SW 1271 (cell line): Measurements from ENCODE around the gene KCTD16.

ENCODE experiments used
- DNase-seq, 2 experiments: peaks; one replicate each; lab custom pipeline; 2025; lab: John Stamatoyannopoulos, UW

The KCTD16 gene

GRCh38 chr5:144403817-144404420 is 233.2 kb downstream of the KCTD16 start:
- DNase-seq = no peak

GRCh38 chr5:144404672-144405071 is 234.0 kb downstream of the KCTD16 start:
- DNase-seq = no peak

- no peak for DNase-seq
Measured at GRCh38 chr5:144405991-144406390, 235.3 kb downstream of the KCTD16 start.

- no peak for DNase-seq
Measured at GRCh38 chr5:144406442-144406841, 235.8 kb downstream of the KCTD16 start.

GRCh38 chr5:144414202-144415029 is 243.7 kb downstream of the KCTD16 start:
- no peak for DNase-seq

- no peak for DNase-seq
Measured at GRCh38 chr5:144416196-144416595, 245.5 kb downstream of the KCTD16 start.

GRCh38 chr5:144418719-144419118 is 248.0 kb downstream of the KCTD16 start:
- no peak for DNase-seq

- DNase-seq = no peak
Measured at GRCh38 chr5:144421411-144421810, 250.7 kb downstream of the KCTD16 start.

GRCh38 chr5:144422018-144422727 is 251.5 kb downstream of the KCTD16 start:
- DNase-seq = no peak

GRCh38 chr5:144427866-144428265 is 257.2 kb downstream of the KCTD16 start:
- DNase-seq = no peak

- no peak for DNase-seq
Measured at GRCh38 chr5:144428326-144428725, 257.7 kb downstream of the KCTD16 start.

- no peak for DNase-seq
Measured at GRCh38 chr5:144429405-144429804, 258.7 kb downstream of the KCTD16 start.

GRCh38 chr5:144429905-144430304 is 259.2 kb downstream of the KCTD16 start:
- DNase-seq = no peak

GRCh38 chr5:144433140-144433822 is 262.6 kb downstream of the KCTD16 start:
- DNase-seq = no peak

GRCh38 chr5:144433893-144434292 is 263.2 kb downstream of the KCTD16 start:
- DNase-seq = no peak

- no peak for DNase-seq
Measured at GRCh38 chr5:144436007-144436406, 265.3 kb downstream of the KCTD16 start.

GRCh38 chr5:144438237-144438636 is 267.6 kb downstream of the KCTD16 start:
- DNase-seq = no peak

GRCh38 chr5:144448457-144448856 is 277.8 kb downstream of the KCTD16 start:
- no peak for DNase-seq

GRCh38 chr5:144451187-144451973 is 280.7 kb downstream of the KCTD16 start:
- DNase-seq = no peak

GRCh38 chr5:144453753-144454152 is 283.1 kb downstream of the KCTD16 start:
- no peak for DNase-seq

GRCh38 chr5:144457160-144457559 is 286.5 kb downstream of the KCTD16 start:
- DNase-seq = no peak

GRCh38 chr5:144458216-144458615 is 287.5 kb downstream of the KCTD16 start:
- no peak for DNase-seq
